Fibroblast of lung (primary cell): ENCODE measurements around the gene KEAP1. TPM values are rescaled to one million over a fixed set of nuclear protein-coding genes. Genes with fewer than 3 reads are reported as not detected.

Experiments used
- DNase-seq, 2 donors: peaks; one replicate each; pipeline versions ENCODE4 v3.0.0 to v3.0.0-alpha.2; 2010; ENCODE audit warnings: low read depth in 2 of 2
- H2AFZ ChIP-seq: 2 replicates; pipeline ENCODE4 v1.5.1; 2012; ENCODE audit warnings: low read length, control low read depth, inconsistent platforms
- H3K27ac ChIP-seq: 2 replicates; pipeline ENCODE4 v1.5.1; 2011; ENCODE audit warnings: low read length, control low read depth; ENCODE audit not compliant: insufficient read depth
- H3K27me3 ChIP-seq: 2 replicates; pipeline ENCODE4 v1.5.1; 2011; ENCODE audit warnings: mild to moderate bottlenecking, low read length; ENCODE audit not compliant: control insufficient read depth, insufficient read depth
- H3K36me3 ChIP-seq: 2 replicates; pipeline ENCODE4 v1.5.1; 2011; ENCODE audit warnings: low read length; ENCODE audit not compliant: control insufficient read depth, insufficient read depth
- H3K4me1 ChIP-seq: 2 replicates; pipeline ENCODE4 v1.5.1; 2011; ENCODE audit warnings: low read length; ENCODE audit not compliant: control insufficient read depth, insufficient read depth; ENCODE audit errors: extremely low read depth
- H3K4me2 ChIP-seq: 2 replicates; pipeline ENCODE4 v1.5.1; 2011; ENCODE audit warnings: low read length, control low read depth; ENCODE audit not compliant: insufficient read depth; ENCODE audit errors: extremely low read depth
- H3K4me3 ChIP-seq, 4 experiments: fragments of 200-600 bp in 1 of 4; sonication (generic) in 1 of 4; replicated peaks in 1 of 4; 2 replicates each; pipeline ENCODE4 v1.5.1; 2011 to 2016; ENCODE audit warnings: low read length in 4 of 4, low read depth in 3 of 4, mild to moderate bottlenecking in 3 of 4, control low read depth in 2 of 4, inconsistent platforms in 1 of 4, mixed read lengths in 1 of 4; ENCODE audit not compliant: insufficient read depth in 1 of 4; ENCODE audit errors: control extremely low read depth in 1 of 4
- H3K79me2 ChIP-seq: 2 replicates; pipeline ENCODE4 v1.5.1; 2012; ENCODE audit warnings: mild to moderate bottlenecking, low read length, inconsistent platforms; ENCODE audit not compliant: control insufficient read depth, insufficient read depth
- H3K9ac ChIP-seq: 2 replicates; pipeline ENCODE4 v1.5.1; 2011; ENCODE audit warnings: mild to moderate bottlenecking, low read length, control low read depth; ENCODE audit not compliant: insufficient read depth
- H3K9me3 ChIP-seq: 2 replicates; pipeline ENCODE4 v1.5.1; 2012; ENCODE audit warnings: low read depth, low read length; ENCODE audit not compliant: control insufficient read depth, insufficient read depth
- H4K20me1 ChIP-seq: 2 replicates; pipeline ENCODE4 v1.5.1; 2011; ENCODE audit warnings: low read length; ENCODE audit not compliant: control insufficient read depth, insufficient read depth; ENCODE audit errors: extremely low read depth
- CTCF ChIP-seq, 2 donors: IDR thresholded peaks in 1 of 2; conservative IDR thresholded peaks in 1 of 2; 1 replicate in 1 of 2; 2 replicates in 1 of 2; pipeline ENCODE4 v1.5.1; 2011 to 2012; ENCODE audit warnings: low read length in 2 of 2, control low read depth in 1 of 2, inconsistent platforms in 1 of 2, low read depth in 1 of 2, mild to moderate bottlenecking in 1 of 2
- EZH2 ChIP-seq: IDR thresholded peaks from 2 replicates; pipeline ENCODE4 v1.5.1; 2012; ENCODE audit warnings: low read length, control low read depth, mild to moderate bottlenecking; ENCODE audit errors: missing control alignments
- polyA plus RNA-seq, 2 donors: library from polyadenylated mRNA; depleted of rRNA in 1 of 2; stranded (reverse) in 1 of 2; unstranded in 1 of 2; fragments of >200 nt; gene quantifications; 2 replicates each; pipeline ENCODE4 v1.2.1, GENCODE V29; 2011 to 2012; ENCODE audit warnings: missing spikeins in 1 of 2
- total RNA-seq: library from RNA; depleted of rRNA; stranded (reverse); fragments of >200 nt; gene quantifications from 2 replicates; pipeline ENCODE4 v1.2.1, GENCODE V29; 2014

The KEAP1 gene
- total and polyA plus RNA-seq, 2 donors (not counting 1 experiment from before 2014, with no cell fraction given): 36.1 to 103 TPM

- H3K9me3 ChIP-seq: no peaks in the 10 kb centered on the region
- no peak overlapping the region for H3K27ac ChIP-seq
Measured at GRCh38 chr19:10491472-10492047, 11.6 kb downstream of the KEAP1 start.

GRCh38 chr19:10486551-10486950, 16.6 kb downstream of the KEAP1 start:
- no peaks in the 10 kb centered on the region for H4K20me1 ChIP-seq
- peaks cover 8% of the 10 kb centered on the region for H3K79me2 ChIP-seq
- H3K4me2 ChIP-seq: no peak overlapping the region

More at GRCh38 chr19:10491472-10492047, 11.6 kb downstream of the KEAP1 start:
- H2AFZ ChIP-seq: no peak overlapping the region
- no peak overlapping the region for H3K4me2 ChIP-seq
- H3K4me1 ChIP-seq: no peaks in the 10 kb centered on the region
- H3K9ac ChIP-seq: no peak overlapping the region
- no peak for TF ChIP-seq CTCF (conservative IDR thresholded peaks at IDR 0.05 in 1 of 2, IDR thresholded peaks at IDR 0.05 in 1 of 2; ENCODE audit: low read depth in 1 of 2, low read length in 2 of 2)
- TF ChIP-seq EZH2: no peak
- no peak overlapping the region for H3K4me3 ChIP-seq
- no peaks in the 10 kb centered on the region for H3K27me3 ChIP-seq
- no peak for DNase-seq
- peaks cover 19% of the 10 kb centered on the region for H3K79me2 ChIP-seq
- H3K36me3 ChIP-seq: peaks cover 25% of the 10 kb centered on the region
- H4K20me1 ChIP-seq: no peaks in the 10 kb centered on the region

GRCh38 chr19:10478903-10479384, 24.2 kb downstream of the KEAP1 start:
- no peaks in the 10 kb centered on the region for H3K9me3 ChIP-seq
- peak overlapping the region; percentile 88 for H3K4me2 ChIP-seq
- H3K4me3 ChIP-seq: peak overlapping the region; percentile 23 to 43 (median 36)
- TF ChIP-seq EZH2 (no peak), CTCF (conservative IDR thresholded peaks at IDR 0.05 in 1 of 2, IDR thresholded peaks at IDR 0.05 in 1 of 2; ENCODE audit: low read depth in 1 of 2, low read length in 2 of 2) (peak; percentile 23 to 40)
- H3K27ac ChIP-seq: peak overlapping the region; percentile 10
- H3K9ac ChIP-seq: peak overlapping the region; percentile 46
- H4K20me1 ChIP-seq: no peaks in the 10 kb centered on the region
- peaks cover 3% of the 10 kb centered on the region for H3K4me1 ChIP-seq
- H3K36me3 ChIP-seq: no peaks in the 10 kb centered on the region
- DNase-seq: peak; percentile 83 to 86
- peak overlapping the region; percentile 50 for H2AFZ ChIP-seq
- H3K79me2 ChIP-seq: no peaks in the 10 kb centered on the region
- H3K27me3 ChIP-seq: no peaks in the 10 kb centered on the region

More at GRCh38 chr19:10486551-10486950, 16.6 kb downstream of the KEAP1 start:
- Histone ChIP-seq H3K27me3 (no peaks in the 10 kb centered on the region), H3K4me3 (no peak overlapping the region), H3K4me1 (no peaks in the 10 kb centered on the region), H2AFZ (no peak overlapping the region), H3K36me3 (peaks cover 23% of the 10 kb centered on the region), H3K9me3 (no peaks in the 10 kb centered on the region), H3K9ac (no peak overlapping the region), H3K27ac (no peak overlapping the region)
- TF ChIP-seq CTCF (conservative IDR thresholded peaks at IDR 0.05 in 1 of 2, IDR thresholded peaks at IDR 0.05 in 1 of 2; ENCODE audit: low read depth in 1 of 2, low read length in 2 of 2) (no peak), EZH2 (no peak)
- no peak for DNase-seq
